Measurements from ENCODE around the gene NXPH2.

DNA sequence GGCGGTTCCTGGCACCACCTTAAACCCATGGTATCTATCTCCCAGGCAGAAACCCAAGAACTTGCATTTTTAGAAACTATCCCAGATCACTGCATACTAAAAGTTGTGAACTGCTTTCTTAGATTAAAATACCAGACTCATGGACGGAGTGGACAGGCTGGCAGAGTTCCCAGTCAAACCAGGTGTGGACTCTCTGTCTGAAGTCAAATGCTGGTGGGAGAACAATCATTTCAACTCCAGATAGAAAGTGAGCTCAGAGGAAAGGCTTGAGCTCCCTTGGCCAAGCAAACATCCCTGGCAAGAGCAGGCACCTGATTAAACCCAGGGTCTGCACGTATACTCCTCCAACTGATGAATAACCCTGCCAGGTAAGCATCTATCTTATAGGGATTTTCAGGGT lies 19.5 kb downstream of the NXPH2 start:
- TF ChIP-seq RBFOX2 (IDR thresholded peaks at IDR 0.05; ENCODE audit: low read depth, low read length) (no peak), NFYB (IDR thresholded peaks at IDR 0.05; ENCODE audit: extremely low read depth, insufficient read length) (no peak), MTA1 (IDR thresholded peaks at IDR 0.05; ENCODE audit: borderline replicate concordance) (no peak), TEAD4 (IDR thresholded peaks at IDR 0.05; ENCODE audit: low read length) (no peak), TEAD4 (CRISPR knock-in tag; IDR thresholded peaks at IDR 0.05; ENCODE audit: borderline replicate concordance) (no peak), POLR2AphosphoS2 (IDR thresholded peaks at IDR 0.05; ENCODE audit: low read length) (no peak), TCF7 (IDR thresholded peaks at IDR 0.05; ENCODE audit: borderline replicate concordance) (no peak), ZC3H11A (IDR thresholded peaks at IDR 0.05; ENCODE audit: low read depth, low read length) (no peak), NR2C1 (IDR thresholded peaks at IDR 0.05) (no peak), NR2C1 (tag; IDR thresholded peaks at IDR 0.05) (no peak), TCF3 (CRISPR knock-in tag; IDR thresholded peaks at IDR 0.05) (no peak)
- TF ChIP-seq, protein P1, sequence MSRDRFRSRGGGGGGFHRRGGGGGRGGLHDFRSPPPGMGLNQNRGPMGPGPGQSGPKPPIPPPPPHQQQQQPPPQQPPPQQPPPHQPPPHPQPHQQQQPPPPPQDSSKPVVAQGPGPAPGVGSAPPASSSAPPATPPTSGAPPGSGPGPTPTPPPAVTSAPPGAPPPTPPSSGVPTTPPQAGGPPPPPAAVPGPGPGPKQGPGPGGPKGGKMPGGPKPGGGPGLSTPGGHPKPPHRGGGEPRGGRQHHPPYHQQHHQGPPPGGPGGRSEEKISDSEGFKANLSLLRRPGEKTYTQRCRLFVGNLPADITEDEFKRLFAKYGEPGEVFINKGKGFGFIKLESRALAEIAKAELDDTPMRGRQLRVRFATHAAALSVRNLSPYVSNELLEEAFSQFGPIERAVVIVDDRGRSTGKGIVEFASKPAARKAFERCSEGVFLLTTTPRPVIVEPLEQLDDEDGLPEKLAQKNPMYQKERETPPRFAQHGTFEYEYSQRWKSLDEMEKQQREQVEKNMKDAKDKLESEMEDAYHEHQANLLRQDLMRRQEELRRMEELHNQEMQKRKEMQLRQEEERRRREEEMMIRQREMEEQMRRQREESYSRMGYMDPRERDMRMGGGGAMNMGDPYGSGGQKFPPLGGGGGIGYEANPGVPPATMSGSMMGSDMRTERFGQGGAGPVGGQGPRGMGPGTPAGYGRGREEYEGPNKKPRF (IDR thresholded peaks at IDR 0.05; ENCODE audit: low read depth, low read length) = no peak
- TF ChIP-seq, protein P2, sequence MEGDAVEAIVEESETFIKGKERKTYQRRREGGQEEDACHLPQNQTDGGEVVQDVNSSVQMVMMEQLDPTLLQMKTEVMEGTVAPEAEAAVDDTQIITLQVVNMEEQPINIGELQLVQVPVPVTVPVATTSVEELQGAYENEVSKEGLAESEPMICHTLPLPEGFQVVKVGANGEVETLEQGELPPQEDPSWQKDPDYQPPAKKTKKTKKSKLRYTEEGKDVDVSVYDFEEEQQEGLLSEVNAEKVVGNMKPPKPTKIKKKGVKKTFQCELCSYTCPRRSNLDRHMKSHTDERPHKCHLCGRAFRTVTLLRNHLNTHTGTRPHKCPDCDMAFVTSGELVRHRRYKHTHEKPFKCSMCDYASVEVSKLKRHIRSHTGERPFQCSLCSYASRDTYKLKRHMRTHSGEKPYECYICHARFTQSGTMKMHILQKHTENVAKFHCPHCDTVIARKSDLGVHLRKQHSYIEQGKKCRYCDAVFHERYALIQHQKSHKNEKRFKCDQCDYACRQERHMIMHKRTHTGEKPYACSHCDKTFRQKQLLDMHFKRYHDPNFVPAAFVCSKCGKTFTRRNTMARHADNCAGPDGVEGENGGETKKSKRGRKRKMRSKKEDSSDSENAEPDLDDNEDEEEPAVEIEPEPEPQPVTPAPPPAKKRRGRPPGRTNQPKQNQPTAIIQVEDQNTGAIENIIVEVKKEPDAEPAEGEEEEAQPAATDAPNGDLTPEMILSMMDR (IDR thresholded peaks at IDR 0.05 in 2 of 3, conservative IDR thresholded peaks at IDR 0.05 in 1 of 3; ENCODE audit: insufficient read depth in 2 of 3, low read depth in 1 of 3, low read length in 3 of 3) = no peak
